Measurements from ENCODE around the gene LHFPL3. TPM values are rescaled to one million over a fixed set of nuclear protein-coding genes. Genes with fewer than 3 reads are reported as not detected.

The LHFPL3 gene
- total RNA-seq, 1 donor from 2014 or later = not detected

- no peak for FAIRE-seq
- no peak overlapping the region for H3K4me3 ChIP-seq (ENCODE audit: low read depth, low read length)
- no peak for DNase-seq (ENCODE audit: low read depth)
- H3K36me3 ChIP-seq (ENCODE audit: control insufficient read depth, insufficient read depth, low read length) = no peaks in the 10 kb centered on the region
- TF ChIP-seq, protein P1, sequence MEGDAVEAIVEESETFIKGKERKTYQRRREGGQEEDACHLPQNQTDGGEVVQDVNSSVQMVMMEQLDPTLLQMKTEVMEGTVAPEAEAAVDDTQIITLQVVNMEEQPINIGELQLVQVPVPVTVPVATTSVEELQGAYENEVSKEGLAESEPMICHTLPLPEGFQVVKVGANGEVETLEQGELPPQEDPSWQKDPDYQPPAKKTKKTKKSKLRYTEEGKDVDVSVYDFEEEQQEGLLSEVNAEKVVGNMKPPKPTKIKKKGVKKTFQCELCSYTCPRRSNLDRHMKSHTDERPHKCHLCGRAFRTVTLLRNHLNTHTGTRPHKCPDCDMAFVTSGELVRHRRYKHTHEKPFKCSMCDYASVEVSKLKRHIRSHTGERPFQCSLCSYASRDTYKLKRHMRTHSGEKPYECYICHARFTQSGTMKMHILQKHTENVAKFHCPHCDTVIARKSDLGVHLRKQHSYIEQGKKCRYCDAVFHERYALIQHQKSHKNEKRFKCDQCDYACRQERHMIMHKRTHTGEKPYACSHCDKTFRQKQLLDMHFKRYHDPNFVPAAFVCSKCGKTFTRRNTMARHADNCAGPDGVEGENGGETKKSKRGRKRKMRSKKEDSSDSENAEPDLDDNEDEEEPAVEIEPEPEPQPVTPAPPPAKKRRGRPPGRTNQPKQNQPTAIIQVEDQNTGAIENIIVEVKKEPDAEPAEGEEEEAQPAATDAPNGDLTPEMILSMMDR (IDR thresholded peaks at IDR 0.05; ENCODE audit: insufficient read depth, low read length, severe bottlenecking) = no peak
- H3K27me3 ChIP-seq (ENCODE audit: control insufficient read depth, insufficient read depth, low read length) = peaks cover 21% of the 10 kb centered on the region
These were observed 486 bp upstream of the LHFPL3 start for GRCh38 chr7:104327938-104328295.

GRCh38 chr7:104328970-104329825 is 795 bp downstream of the LHFPL3 start:
- FAIRE-seq (no peak), DNase-seq (ENCODE audit: low read depth) (no peak)
- no peaks in the 10 kb centered on the region for H3K36me3 ChIP-seq (ENCODE audit: control insufficient read depth, insufficient read depth, low read length)
- peaks cover 21% of the 10 kb centered on the region for H3K27me3 ChIP-seq (ENCODE audit: control insufficient read depth, insufficient read depth, low read length)
- no peak overlapping the region for H3K4me3 ChIP-seq (ENCODE audit: low read depth, low read length)
- TF ChIP-seq, protein P1 (IDR thresholded peaks at IDR 0.05; ENCODE audit: insufficient read depth, low read length, severe bottlenecking) = no peak

- H3K36me3 ChIP-seq (ENCODE audit: control insufficient read depth, insufficient read depth, low read length) = no peaks in the 10 kb centered on the region
- H3K27me3 ChIP-seq (ENCODE audit: control insufficient read depth, insufficient read depth, low read length) = no peaks in the 10 kb centered on the region
- DNase-seq (ENCODE audit: low read depth) = no peak
- TF ChIP-seq, protein P1 (IDR thresholded peaks at IDR 0.05; ENCODE audit: insufficient read depth, low read length, severe bottlenecking) = no peak
- FAIRE-seq = no peak
- H3K4me3 ChIP-seq (ENCODE audit: low read depth, low read length) = no peak overlapping the region
These were observed 13.1 kb downstream of the LHFPL3 start for GRCh38 chr7:104341546-104341945.

DNA sequence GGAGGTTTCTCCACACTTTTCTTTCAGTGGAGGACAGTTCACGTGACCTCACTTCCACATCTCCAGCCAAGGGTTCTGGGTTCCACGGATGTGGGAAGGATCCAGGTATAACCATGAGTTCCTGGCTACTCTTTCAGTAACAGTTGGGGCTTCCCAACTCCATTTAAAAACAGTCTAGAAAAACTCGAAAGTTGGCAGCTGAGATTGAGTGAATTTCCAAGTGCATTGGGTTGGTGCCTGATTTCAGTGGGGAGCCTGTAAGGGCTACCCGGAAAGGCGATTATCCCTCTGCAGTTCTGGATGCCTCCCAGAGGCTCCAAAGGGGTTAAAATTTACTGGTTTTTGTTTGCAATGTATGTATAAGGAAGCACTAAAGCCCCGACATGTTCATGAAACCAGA is 24.3 kb downstream of the LHFPL3 start:
- TF ChIP-seq, protein P1 (IDR thresholded peaks at IDR 0.05; ENCODE audit: insufficient read depth, low read length, severe bottlenecking) = no peak
- no peak for DNase-seq (ENCODE audit: low read depth)
- Histone ChIP-seq H3K4me3 (ENCODE audit: low read depth, low read length) (no peak overlapping the region), H3K36me3 (ENCODE audit: control insufficient read depth, insufficient read depth, low read length) (no peaks in the 10 kb centered on the region), H3K27me3 (ENCODE audit: control insufficient read depth, insufficient read depth, low read length) (no peaks in the 10 kb centered on the region)
- no peak for FAIRE-seq

DNA sequence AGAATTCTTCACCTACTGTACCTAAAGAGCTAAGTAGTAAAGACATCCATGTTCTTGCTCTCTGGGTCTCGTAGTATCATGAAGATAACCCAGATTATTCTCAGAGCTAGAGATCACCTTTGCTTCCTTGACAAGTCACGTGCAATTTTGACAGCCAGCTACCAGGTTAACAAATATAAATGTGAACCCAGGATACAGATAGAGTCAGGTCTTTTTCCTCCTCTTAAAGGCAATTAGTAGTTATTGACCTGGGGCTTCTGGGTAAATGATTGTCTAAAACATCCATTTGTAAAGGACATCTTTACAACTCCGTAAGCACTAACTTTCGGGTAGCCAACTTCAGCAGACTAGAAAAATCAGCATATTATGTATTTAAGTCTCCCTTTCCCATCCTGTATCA is 28.8 kb downstream of the LHFPL3 start:
- no peak overlapping the region for H3K4me3 ChIP-seq (ENCODE audit: low read depth, low read length)
- FAIRE-seq (peak; percentile 18), DNase-seq (ENCODE audit: low read depth) (no peak)
- TF ChIP-seq, protein P1 (IDR thresholded peaks at IDR 0.05; ENCODE audit: insufficient read depth, low read length, severe bottlenecking) = no peak
- H3K27me3 ChIP-seq (ENCODE audit: control insufficient read depth, insufficient read depth, low read length) = no peaks in the 10 kb centered on the region
- no peaks in the 10 kb centered on the region for H3K36me3 ChIP-seq (ENCODE audit: control insufficient read depth, insufficient read depth, low read length)

All from bronchial epithelial cell (primary cell).